HFFc6 (cell line): ENCODE data around the gene PRKCE. TPM values are rescaled to one million over a fixed set of nuclear protein-coding genes. Genes with fewer than 3 reads are reported as not detected.

Experiments
- DNase-seq: peaks from one replicate; pipeline ENCODE4 v3.0.0-alpha.2; 2018
- H3K27ac Mint-ChIP-seq: 2 replicates; pipeline ENCODE4 v1.8.0; 2020; ENCODE audit warnings: mild to moderate bottlenecking, mixed read lengths
- H3K27me3 Mint-ChIP-seq: 2 replicates; pipeline ENCODE4 v1.8.0; 2021; ENCODE audit warnings: mild to moderate bottlenecking, moderate library complexity, mixed read lengths; ENCODE audit not compliant: insufficient read depth
- H3K36me3 Mint-ChIP-seq: 2 replicates; pipeline ENCODE4 v1.8.0; 2021; ENCODE audit warnings: low read depth, mixed read lengths
- H3K4me1 Mint-ChIP-seq: 2 replicates; pipeline ENCODE4 v1.8.0; 2020; ENCODE audit warnings: low read depth, mixed read lengths
- H3K4me3 Mint-ChIP-seq: 2 replicates; pipeline ENCODE4 v1.8.0; 2020; ENCODE audit warnings: mild to moderate bottlenecking, moderate library complexity, mixed read lengths
- H3K9me3 Mint-ChIP-seq: 2 replicates; pipeline ENCODE4 v1.8.0; 2020; ENCODE audit warnings: mild to moderate bottlenecking, mixed read lengths
- total RNA-seq, 6 experiments: library from RNA; stranded (reverse); fragmentation: NEBNext Ultra II Directional; extraction: Animal tissue kit (Norgen Biotek cat#: 25700); gene quantifications; 2 replicates in 1 of 6; 3 replicates in 5 of 6; pipeline ENCODE4 v1.2.3, GENCODE V29; 2021
- TF ChIP-seq, protein P1 (sequence below): fragments of 200-600 bp; sonication (generic); IDR thresholded peaks from 2 replicates; pipeline ENCODE4 v1.5.0; 2021; ENCODE audit warnings: antibody characterized with exemption, mild to moderate bottlenecking

Gene PRKCE
- total RNA-seq, 6 experiments from 2014 or later, result 10.8 to 13.7 (median 12.0) TPM

DNA sequence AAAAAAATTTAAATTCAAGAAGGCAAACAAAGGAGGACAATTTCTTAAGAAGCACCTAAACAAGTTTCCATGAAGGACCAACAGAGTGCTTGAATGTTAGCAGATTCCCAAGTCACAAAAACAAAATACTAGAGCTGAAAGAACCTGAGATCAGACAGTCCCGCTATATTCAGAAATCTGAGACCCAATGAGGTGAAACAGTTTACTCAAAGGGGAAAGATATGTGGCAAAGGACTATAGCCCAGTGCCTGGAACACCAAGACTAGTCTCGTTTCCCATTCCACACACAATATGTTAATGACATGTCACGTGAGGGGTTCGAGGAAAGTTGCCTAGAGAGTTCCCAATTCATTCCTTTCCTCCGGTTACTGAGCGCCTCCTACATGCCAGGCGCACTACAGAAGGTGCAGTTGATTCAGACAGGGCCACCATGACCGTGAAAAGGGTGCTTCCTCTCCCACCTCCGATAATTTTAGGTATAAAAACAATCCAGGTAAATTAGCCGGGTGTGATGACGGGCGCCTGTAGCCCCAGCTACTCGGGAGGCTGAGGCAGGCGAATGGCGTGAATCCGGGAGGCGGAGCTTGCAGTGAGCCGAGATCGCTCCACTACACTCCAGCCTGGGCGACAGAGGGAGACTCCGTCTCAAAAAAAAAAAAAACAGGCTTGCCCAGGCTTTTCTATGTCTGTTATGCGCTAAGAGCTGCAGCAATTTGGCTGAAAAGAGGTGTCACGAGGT, 41.0 kb upstream of the PRKCE start:
- Mint-ChIP-seq H3K4me3 (peak overlapping the region; percentile 97), H3K9me3 (no peaks in the 10 kb centered on the region), H3K27me3 (no peaks in the 10 kb centered on the region; the same call in none of the 2 replicates), H3K27ac (peak overlapping the region; percentile 95), H3K36me3 (no peaks in the 10 kb centered on the region), H3K4me1 (peaks cover 34% of the 10 kb centered on the region)
- peak; percentile 50 for DNase-seq
- TF ChIP-seq, protein P1, sequence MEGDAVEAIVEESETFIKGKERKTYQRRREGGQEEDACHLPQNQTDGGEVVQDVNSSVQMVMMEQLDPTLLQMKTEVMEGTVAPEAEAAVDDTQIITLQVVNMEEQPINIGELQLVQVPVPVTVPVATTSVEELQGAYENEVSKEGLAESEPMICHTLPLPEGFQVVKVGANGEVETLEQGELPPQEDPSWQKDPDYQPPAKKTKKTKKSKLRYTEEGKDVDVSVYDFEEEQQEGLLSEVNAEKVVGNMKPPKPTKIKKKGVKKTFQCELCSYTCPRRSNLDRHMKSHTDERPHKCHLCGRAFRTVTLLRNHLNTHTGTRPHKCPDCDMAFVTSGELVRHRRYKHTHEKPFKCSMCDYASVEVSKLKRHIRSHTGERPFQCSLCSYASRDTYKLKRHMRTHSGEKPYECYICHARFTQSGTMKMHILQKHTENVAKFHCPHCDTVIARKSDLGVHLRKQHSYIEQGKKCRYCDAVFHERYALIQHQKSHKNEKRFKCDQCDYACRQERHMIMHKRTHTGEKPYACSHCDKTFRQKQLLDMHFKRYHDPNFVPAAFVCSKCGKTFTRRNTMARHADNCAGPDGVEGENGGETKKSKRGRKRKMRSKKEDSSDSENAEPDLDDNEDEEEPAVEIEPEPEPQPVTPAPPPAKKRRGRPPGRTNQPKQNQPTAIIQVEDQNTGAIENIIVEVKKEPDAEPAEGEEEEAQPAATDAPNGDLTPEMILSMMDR, result peak; percentile 51

DNA sequence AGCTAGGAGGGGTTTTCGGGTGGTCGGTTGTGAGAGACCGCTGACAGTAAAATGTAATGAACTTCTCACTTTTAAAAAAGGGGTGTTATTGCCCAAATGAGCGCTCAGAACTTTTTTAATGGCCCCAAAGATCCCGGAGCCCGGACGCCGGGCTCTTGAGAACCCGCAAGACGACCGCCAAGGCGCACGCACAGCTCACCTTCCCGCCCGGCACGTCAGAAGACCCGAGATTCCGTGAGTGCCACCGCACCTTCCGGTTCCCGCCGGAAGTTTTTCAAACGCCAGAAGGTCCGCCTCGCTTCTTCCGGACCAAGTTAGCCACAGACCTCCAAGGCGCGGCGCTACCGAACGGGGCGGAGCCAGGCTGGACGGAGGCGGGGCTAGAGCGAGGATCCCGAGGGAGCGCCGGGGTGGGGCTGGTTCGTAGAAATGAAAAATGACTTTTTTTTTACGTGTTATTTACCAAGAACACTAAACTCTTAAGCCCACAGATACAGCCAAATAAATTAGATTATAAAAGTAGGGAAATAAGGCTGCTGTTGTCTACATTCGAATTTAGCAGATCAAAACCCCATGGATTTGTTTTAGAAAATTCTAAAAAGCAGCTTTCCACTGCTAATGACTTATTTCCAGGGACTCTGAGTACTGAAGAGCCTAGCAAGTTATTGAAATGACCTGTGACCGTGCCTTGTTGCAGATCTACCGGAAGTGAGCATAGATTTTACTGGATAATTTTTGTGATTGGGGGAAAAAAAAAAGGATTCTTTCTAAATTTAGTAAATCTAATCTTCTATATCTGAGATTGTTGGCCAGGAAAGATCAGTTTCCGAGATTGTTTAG, 40.2 kb upstream of the PRKCE start, which contains the start of gene SRBD1:
TSS of gene SRBD1 (minus strand) at position 248 of the 840 bp plus-strand sequence. CDS start 5,826 bp downstream, outside the sequence.
- H3K9me3 Mint-ChIP-seq, result no peaks in the 10 kb centered on the region
- TF ChIP-seq, protein P1, result no peak

GRCh38 chr2:45612285-45612684, 39.2 kb upstream of the PRKCE start:
- H3K4me3 Mint-ChIP-seq, result no peak overlapping the region
- no peaks in the 10 kb centered on the region; the same call in none of the 2 replicates for H3K27me3 Mint-ChIP-seq
- H3K27ac Mint-ChIP-seq, result no peak overlapping the region
- peaks cover 45% of the 10 kb centered on the region for H3K4me1 Mint-ChIP-seq
- TF ChIP-seq, protein P1, result no peak
- H3K9me3 Mint-ChIP-seq, result no peaks in the 10 kb centered on the region
- no peak for DNase-seq
- H3K36me3 Mint-ChIP-seq, result no peaks in the 10 kb centered on the region

More for the DNA sequence above, 40.2 kb upstream of the PRKCE start, which contains the start of gene SRBD1:
- DNase-seq, result peak; percentile 91
- peak within 1 kb of the TSS; percentile 95 for H3K27ac Mint-ChIP-seq
- peak within 1 kb of the TSS; percentile 97 for H3K4me3 Mint-ChIP-seq
- H3K4me1 Mint-ChIP-seq, result peaks cover 35% of the 10 kb centered on the region
- H3K36me3 Mint-ChIP-seq, result no peaks in the 10 kb centered on the region
- no peaks in the 10 kb centered on the region; the same call in none of the 2 replicates for H3K27me3 Mint-ChIP-seq

- TF ChIP-seq, protein P1, result no peak
- Mint-ChIP-seq H3K9me3 (no peaks in the 10 kb centered on the region), H3K27me3 (no peaks in the 10 kb centered on the region; the same call in none of the 2 replicates), H3K27ac (no peak overlapping the region), H3K4me1 (peaks cover 46% of the 10 kb centered on the region), H3K4me3 (no peak overlapping the region), H3K36me3 (no peaks in the 10 kb centered on the region)
- DNase-seq, result no peak
Observed at GRCh38 chr2:45612731-45613130, 38.7 kb upstream of the PRKCE start.

- peaks cover 1% of the 10 kb centered on the region for H3K27me3 Mint-ChIP-seq
- H3K36me3 Mint-ChIP-seq, result no peaks in the 10 kb centered on the region
- no peaks in the 10 kb centered on the region for H3K9me3 Mint-ChIP-seq
- H3K27ac Mint-ChIP-seq, result no peak overlapping the region
- DNase-seq, result no peak
- TF ChIP-seq, protein P1, result no peak
- no peak overlapping the region for H3K4me3 Mint-ChIP-seq
- H3K4me1 Mint-ChIP-seq, result peaks cover 39% of the 10 kb centered on the region
Observed at GRCh38 chr2:45614330-45614729, 37.1 kb upstream of the PRKCE start.
